A673 (cell line): ENCODE data around the gene LCMT1.

Experiments used
- CTCF ChIP-seq: fragments of 300-800, 200-600 bp; sonication (generic); conservative IDR thresholded peaks from 2 replicates; pipeline ENCODE4 v1.5.1; 2017; ENCODE audit warnings: low read depth, mild to moderate bottlenecking, antibody characterized with exemption, low read length, moderate library complexity, mixed read lengths
- EZH2 ChIP-seq: fragments of 200-600 bp; sonication (generic); IDR thresholded peaks from 2 replicates; pipeline ENCODE4 v1.6.1; 2017; ENCODE audit warnings: borderline replicate concordance, low read depth, mild to moderate bottlenecking, mixed read lengths, antibody characterized with exemption, low read length; ENCODE audit not compliant: poor library complexity, severe bottlenecking

GRCh38 chr16:25223964-25224363, 112.4 kb downstream of the LCMT1 start:
- TF ChIP-seq CTCF (no peak), EZH2 (no peak)
